Measurements from ENCODE around the gene FXYD6.
"Not testable (repeated sequence)": the region's sequence is repeated elsewhere in the genome, so short reads cannot be mapped to it uniquely, and the experiment has no call there.

Gene FXYD6, protein sequence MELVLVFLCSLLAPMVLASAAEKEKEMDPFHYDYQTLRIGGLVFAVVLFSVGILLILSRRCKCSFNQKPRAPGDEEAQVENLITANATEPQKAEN

GRCh38 chr11:117876341-117877119, at the start of gene FXYD6:
Gene FXYD6, minus strand, starts transcription at chr11:117876658. Its CDS starts 33,882 bp downstream, at chr11:117842776.
- Mint-ChIP-seq H3K27me3 (peaks cover 98% of the 10 kb centered on the region), H3K4me1 (peaks cover 23% of the 10 kb centered on the region), H3K9me3 (no peaks in the 10 kb centered on the region), H3K4me3 (peak within 1 kb of the TSS; percentile 37), H3K36me3 (ENCODE audit: insufficient read depth) (peaks cover 2% of the 10 kb centered on the region), H3K27ac (ENCODE audit: low read depth) (peak within 1 kb of the TSS; percentile 54)
- ATAC-seq (replicated peaks; ENCODE audit: extremely low read depth, poor library complexity, severe bottlenecking): no peak
- no peak for DNase-seq (ENCODE audit: low spot score in 2 of 2)

GRCh38 chr11:117926166-117926565, 49.7 kb upstream of the FXYD6 start:
- H3K27ac Mint-ChIP-seq (ENCODE audit: low read depth); H3K9me3 Mint-ChIP-seq; H3K4me3 Mint-ChIP-seq; DNase-seq (ENCODE audit: low spot score in 2 of 2); H3K36me3 Mint-ChIP-seq (ENCODE audit: insufficient read depth); ATAC-seq (replicated peaks; ENCODE audit: extremely low read depth, poor library complexity, severe bottlenecking); H3K27me3 Mint-ChIP-seq: not testable (repeated sequence)
- H3K4me1 Mint-ChIP-seq: peaks cover 31% of the 10 kb centered on the region

DNA sequence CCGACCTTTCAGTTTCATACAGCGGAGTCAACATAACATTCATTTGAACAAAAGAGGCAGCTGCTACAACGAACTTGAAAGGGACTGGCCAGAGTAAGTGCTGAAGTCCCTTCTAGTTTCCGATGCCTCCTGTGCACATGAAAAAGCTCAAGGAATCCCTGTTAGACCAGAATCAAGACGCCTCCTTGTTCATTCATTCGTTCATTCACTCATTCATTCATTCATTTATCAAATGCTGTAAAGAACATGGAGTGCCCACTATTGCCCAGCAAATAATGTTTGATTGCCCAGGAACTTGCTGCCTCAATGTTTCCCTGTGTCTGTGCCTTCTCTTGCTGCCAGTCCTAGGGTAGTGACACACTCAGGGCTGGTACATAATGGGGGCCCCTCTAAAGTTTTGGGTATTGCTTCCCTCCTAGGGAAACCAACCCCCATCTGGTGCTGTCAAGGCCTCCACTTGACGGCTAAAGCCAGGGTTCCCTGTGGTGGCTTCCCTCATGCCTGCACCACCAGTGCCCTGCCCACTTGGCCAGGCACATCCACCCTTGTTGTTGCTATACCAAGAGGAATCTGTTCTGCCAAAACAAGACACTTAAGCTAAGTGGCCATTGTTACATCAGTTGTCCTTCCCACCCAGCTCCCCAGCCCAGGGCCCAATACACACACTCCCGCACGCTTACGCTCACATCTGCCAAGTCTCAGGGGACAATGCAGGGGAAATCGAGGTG, 48.9 kb upstream of the FXYD6 start:
- peaks cover 23% of the 10 kb centered on the region for H3K4me1 Mint-ChIP-seq
- no peak for ATAC-seq (replicated peaks; ENCODE audit: extremely low read depth, poor library complexity, severe bottlenecking)
- H3K36me3 Mint-ChIP-seq (ENCODE audit: insufficient read depth): peaks cover 2% of the 10 kb centered on the region
- H3K9me3 Mint-ChIP-seq: no peaks in the 10 kb centered on the region
- no peak for DNase-seq (ENCODE audit: low spot score in 2 of 2)
- no peak overlapping the region for H3K27ac Mint-ChIP-seq (ENCODE audit: low read depth)
- no peak overlapping the region for H3K4me3 Mint-ChIP-seq
- no peaks in the 10 kb centered on the region for H3K27me3 Mint-ChIP-seq

DNA sequence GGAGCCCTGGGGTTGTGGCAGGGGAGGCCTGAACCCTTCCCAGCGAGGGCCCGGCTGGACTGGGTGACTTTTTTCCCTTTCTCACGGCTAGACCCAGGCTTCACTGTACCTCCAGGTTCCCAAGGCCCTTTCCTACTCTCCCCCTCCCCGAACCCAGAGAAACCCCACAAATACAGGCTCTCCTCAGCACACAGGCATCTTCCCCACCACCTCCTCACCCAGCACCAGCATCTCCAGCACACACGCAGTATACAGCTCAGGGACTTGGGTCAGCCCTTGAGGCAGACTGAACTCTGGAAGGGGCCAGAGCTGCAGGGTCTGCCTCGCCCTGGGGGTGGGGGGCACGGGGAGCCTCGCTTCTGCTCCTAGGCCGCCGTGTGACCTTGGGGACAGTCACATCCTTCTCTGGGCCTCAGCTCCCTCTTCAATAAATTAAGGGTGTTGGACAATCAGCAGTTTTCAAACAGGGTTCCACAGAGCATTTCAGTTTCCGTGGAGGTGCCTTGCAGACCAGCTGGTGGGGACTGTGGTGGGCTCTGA, 48.2 kb upstream of the FXYD6 start:
- no peaks in the 10 kb centered on the region for H3K9me3 Mint-ChIP-seq
- no peak overlapping the region for H3K27ac Mint-ChIP-seq (ENCODE audit: low read depth)
- ATAC-seq (replicated peaks; ENCODE audit: extremely low read depth, poor library complexity, severe bottlenecking) (no peak), DNase-seq (ENCODE audit: low spot score in 2 of 2) (no peak)
- H3K27me3 Mint-ChIP-seq: no peaks in the 10 kb centered on the region
- H3K4me3 Mint-ChIP-seq: no peak overlapping the region
- H3K4me1 Mint-ChIP-seq: peaks cover 16% of the 10 kb centered on the region
- peaks cover 1% of the 10 kb centered on the region for H3K36me3 Mint-ChIP-seq (ENCODE audit: insufficient read depth)

DNA sequence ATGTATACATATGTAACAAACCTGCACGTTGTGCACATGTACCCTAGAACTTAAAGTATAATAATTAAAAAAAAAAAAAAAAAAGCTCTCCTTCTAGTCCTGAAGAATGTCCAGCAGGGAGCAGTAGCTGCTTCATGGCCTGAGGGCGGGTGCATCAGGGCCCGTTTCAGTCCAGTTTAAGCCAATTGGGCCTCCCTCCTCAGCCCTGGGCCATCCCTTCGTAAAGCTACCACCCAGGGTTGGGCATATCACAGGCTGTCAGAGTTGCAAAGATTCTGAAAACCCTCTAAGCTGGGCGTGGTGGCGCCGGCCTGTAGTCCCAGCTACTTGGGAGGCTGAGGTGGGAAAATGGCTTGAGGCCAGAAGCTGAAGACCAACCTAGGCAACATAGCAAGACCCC, 47.3 kb upstream of the FXYD6 start:
- ATAC-seq (replicated peaks; ENCODE audit: extremely low read depth, poor library complexity, severe bottlenecking) (no peak), DNase-seq (ENCODE audit: low spot score in 2 of 2) (no peak)
- Mint-ChIP-seq H3K9me3 (no peaks in the 10 kb centered on the region), H3K27me3 (no peaks in the 10 kb centered on the region), H3K4me3 (no peak overlapping the region), H3K36me3 (ENCODE audit: insufficient read depth) (no peaks in the 10 kb centered on the region), H3K4me1 (peaks cover 10% of the 10 kb centered on the region), H3K27ac (ENCODE audit: low read depth) (no peak overlapping the region)

DNA sequence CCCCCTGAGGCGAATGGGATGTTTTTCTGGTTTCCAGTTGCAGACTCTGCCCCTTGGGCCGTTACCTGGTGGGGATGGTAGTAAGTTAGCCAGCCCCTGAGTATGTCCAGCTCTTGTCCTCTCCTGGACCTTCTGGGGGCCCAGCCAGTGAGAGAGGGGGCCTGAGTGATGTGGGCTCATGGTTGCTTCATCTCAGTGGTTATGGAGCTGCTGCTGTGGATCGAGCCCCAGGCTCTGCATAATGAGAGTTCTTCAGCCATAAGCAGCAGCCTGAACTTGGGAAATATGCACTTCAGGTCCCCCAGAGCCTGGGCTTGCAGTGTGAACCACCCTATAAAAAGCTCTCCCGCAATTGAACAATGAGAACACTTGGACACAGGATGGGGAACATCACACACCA, 46.8 kb upstream of the FXYD6 start:
- no peak overlapping the region for H3K4me3 Mint-ChIP-seq
- peaks cover 5% of the 10 kb centered on the region for H3K4me1 Mint-ChIP-seq
- no peaks in the 10 kb centered on the region for H3K27me3 Mint-ChIP-seq
- H3K27ac Mint-ChIP-seq (ENCODE audit: low read depth): no peak overlapping the region
- no peaks in the 10 kb centered on the region for H3K36me3 Mint-ChIP-seq (ENCODE audit: insufficient read depth)
- ATAC-seq (replicated peaks; ENCODE audit: extremely low read depth, poor library complexity, severe bottlenecking) (no peak), DNase-seq (ENCODE audit: low spot score in 2 of 2) (no peak)
- H3K9me3 Mint-ChIP-seq: no peaks in the 10 kb centered on the region

GRCh38 chr11:117921893-117922292, 45.4 kb upstream of the FXYD6 start:
- H3K4me1 Mint-ChIP-seq: no peaks in the 10 kb centered on the region
- no peak overlapping the region for H3K27ac Mint-ChIP-seq (ENCODE audit: low read depth)
- H3K9me3 Mint-ChIP-seq: no peaks in the 10 kb centered on the region
- no peaks in the 10 kb centered on the region for H3K36me3 Mint-ChIP-seq (ENCODE audit: insufficient read depth)
- DNase-seq (ENCODE audit: low spot score in 2 of 2) (no peak), ATAC-seq (replicated peaks; ENCODE audit: extremely low read depth, poor library complexity, severe bottlenecking) (no peak)
- no peak overlapping the region for H3K4me3 Mint-ChIP-seq
- no peaks in the 10 kb centered on the region for H3K27me3 Mint-ChIP-seq

DNA sequence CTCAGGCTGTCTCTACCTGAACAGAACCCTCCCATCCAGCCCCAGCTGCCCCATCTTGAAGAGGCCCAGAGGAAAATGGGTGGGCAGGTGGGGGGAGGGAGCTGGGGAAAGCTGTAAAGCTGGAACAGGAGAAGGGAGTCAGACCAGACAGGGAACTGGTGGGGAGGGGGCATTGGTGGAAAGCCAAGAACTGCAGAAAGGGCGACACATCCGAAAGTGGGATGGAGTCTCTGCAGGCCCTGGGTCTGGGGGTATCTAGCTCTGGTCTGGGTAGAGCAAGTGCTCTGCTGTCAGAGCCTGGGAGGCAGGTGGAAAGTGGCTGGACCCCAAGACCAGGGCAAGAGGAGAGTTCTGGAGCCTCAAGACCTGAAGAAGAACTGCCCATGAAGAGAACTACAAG, 45.0 kb upstream of the FXYD6 start:
- Mint-ChIP-seq H3K9me3 (no peaks in the 10 kb centered on the region), H3K4me1 (no peaks in the 10 kb centered on the region), H3K27me3 (no peaks in the 10 kb centered on the region), H3K36me3 (ENCODE audit: insufficient read depth) (no peaks in the 10 kb centered on the region), H3K27ac (ENCODE audit: low read depth) (no peak overlapping the region), H3K4me3 (no peak overlapping the region)
- DNase-seq (ENCODE audit: low spot score in 2 of 2) (no peak), ATAC-seq (replicated peaks; ENCODE audit: extremely low read depth, poor library complexity, severe bottlenecking) (no peak)

DNA sequence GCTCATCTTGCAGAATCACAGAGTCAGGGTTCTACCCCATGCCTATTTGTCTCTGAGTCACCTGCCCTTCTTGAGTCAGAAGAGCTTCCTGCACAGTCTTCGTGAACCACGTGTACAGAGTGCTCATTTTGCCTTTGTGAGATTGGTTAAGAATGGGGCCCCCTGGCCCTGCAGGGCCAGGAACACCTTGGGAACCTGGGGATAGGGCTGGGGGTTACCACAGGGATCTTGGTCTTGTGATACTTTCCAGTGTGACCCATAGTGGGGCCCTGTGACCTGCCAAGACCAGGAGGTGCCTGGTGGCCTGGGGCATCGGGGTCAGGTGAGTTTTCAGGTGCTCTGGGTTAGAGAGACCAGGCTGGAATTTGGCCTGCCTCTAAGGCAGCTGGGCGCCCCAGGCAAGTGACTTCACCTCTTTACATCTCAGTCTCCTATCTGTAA, 43.3 kb upstream of the FXYD6 start:
- Mint-ChIP-seq H3K27me3 (no peaks in the 10 kb centered on the region), H3K4me3 (no peak overlapping the region), H3K9me3 (no peaks in the 10 kb centered on the region), H3K36me3 (ENCODE audit: insufficient read depth) (no peaks in the 10 kb centered on the region), H3K27ac (ENCODE audit: low read depth) (no peak overlapping the region), H3K4me1 (no peaks in the 10 kb centered on the region)
- DNase-seq (ENCODE audit: low spot score in 2 of 2) (no peak), ATAC-seq (replicated peaks; ENCODE audit: extremely low read depth, poor library complexity, severe bottlenecking) (no peak)

DNA sequence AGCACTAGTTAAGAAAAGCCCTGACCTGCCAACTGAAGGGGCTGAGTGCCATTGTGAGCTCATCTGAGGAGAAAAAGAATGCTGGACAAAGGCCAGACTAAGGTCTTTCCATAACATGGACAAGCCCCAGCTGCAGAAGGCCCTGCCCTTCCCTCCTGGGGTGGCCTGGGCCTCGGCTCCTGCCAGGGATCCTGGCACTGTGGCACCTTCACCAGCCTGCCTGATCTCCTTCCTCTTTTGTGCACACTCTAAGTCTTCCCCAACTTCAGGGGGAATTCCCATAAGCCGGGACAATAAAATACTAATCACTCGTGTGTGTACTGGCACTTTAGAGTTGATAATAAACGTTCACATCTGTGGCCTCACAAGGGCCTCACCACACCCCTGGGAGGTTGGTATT, 42.9 kb upstream of the FXYD6 start:
- ATAC-seq (replicated peaks; ENCODE audit: extremely low read depth, poor library complexity, severe bottlenecking) (no peak), DNase-seq (ENCODE audit: low spot score in 2 of 2) (no peak)
- Mint-ChIP-seq H3K4me1 (no peaks in the 10 kb centered on the region), H3K27me3 (no peaks in the 10 kb centered on the region), H3K4me3 (no peak overlapping the region), H3K27ac (ENCODE audit: low read depth) (no peak overlapping the region), H3K36me3 (ENCODE audit: insufficient read depth) (peaks cover under 1% of the 10 kb centered on the region), H3K9me3 (no peaks in the 10 kb centered on the region)

DNA sequence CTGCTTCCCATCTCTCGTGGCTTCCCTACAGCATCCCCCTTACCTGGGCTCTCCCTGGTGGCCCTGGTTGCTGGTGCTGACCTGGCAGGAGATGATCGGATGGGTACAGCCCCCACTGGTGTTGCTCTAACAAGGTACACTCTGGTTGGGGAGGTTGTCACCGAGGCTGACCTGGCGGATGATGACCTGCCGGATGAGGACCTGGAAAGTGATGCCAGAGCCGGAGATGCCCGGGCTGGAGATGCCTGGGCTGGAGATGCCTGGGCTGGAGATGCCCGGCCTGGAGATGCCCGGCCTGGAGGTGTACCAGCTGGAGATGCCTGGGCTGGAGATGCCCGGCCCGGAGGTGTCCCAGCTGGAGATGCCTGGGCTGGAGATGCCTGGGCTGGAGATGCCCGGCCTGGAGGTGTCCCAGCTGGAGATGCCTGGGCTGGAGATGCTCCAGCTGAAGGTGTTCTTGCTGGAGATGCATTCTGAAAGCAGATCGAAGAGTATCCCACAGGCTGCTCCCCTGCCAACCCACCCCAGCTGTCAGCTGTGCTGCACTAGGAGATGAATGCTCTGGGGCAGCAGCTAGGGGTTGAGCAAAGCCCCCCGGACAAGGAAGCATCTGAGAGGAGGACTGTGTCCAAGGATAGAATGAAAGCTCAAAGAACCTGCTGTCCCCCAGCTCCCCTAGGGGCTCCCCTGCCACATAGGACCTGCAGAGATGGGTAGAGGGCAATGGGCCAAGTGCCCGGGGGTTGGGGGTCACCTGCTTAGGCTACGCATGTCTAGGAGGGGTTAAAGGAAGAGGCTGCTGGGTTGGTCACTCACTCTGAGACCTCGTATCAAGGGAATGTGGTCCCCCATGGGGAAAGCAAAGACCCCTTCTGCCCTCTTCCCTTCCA, 42.2 kb upstream of the FXYD6 start:
- DNase-seq (ENCODE audit: low spot score in 2 of 2): no peak
- Mint-ChIP-seq H3K27ac (ENCODE audit: low read depth) (no peak overlapping the region), H3K4me1 (no peaks in the 10 kb centered on the region), H3K27me3 (no peaks in the 10 kb centered on the region), H3K4me3 (no peak overlapping the region), H3K36me3 (ENCODE audit: insufficient read depth) (peaks cover 1% of the 10 kb centered on the region), H3K9me3 (no peaks in the 10 kb centered on the region)
- no peak for ATAC-seq (replicated peaks; ENCODE audit: extremely low read depth, poor library complexity, severe bottlenecking)

DNA sequence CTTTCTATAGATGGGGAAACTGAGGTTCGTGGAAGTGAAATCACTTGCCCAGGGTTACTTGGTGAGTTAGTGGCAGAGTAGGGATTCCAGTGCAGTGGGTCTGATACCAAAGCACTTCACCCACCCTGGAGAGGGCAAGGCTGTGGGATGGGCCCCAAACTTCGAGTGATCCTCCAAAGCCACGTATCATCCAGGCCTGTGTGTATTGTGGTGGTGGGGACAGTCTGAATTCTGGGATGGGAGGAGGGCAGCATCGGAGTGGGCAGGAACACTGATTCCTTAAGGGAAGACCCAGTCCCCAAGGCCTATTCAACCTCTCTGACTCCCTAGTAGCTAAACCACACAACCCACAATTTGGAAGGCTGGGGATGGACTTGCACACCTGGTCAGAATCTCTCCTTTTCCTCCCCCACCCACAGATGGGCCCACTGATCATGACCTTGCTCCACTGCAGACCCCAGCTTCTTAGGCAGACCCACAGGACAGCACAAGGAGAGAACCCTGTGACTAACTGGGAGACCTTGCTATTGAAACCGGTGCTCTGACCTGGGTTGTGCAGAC, 41.2 kb upstream of the FXYD6 start:
- no peak overlapping the region for H3K4me3 Mint-ChIP-seq
- DNase-seq (ENCODE audit: low spot score in 2 of 2): no peak
- ATAC-seq (replicated peaks; ENCODE audit: extremely low read depth, poor library complexity, severe bottlenecking): no peak
- H3K27ac Mint-ChIP-seq (ENCODE audit: low read depth): no peak overlapping the region
- peaks cover 2% of the 10 kb centered on the region for H3K4me1 Mint-ChIP-seq
- H3K27me3 Mint-ChIP-seq: no peaks in the 10 kb centered on the region
- no peaks in the 10 kb centered on the region for H3K9me3 Mint-ChIP-seq
- peaks cover 1% of the 10 kb centered on the region for H3K36me3 Mint-ChIP-seq (ENCODE audit: insufficient read depth)
